ENCODE data around the gene SLC36A2. TPM values are rescaled to one million over a fixed set of nuclear protein-coding genes. Genes with fewer than 3 reads are reported as not detected.

The SLC36A2 gene
- total and polyA plus RNA-seq, 12 donors, result 0.06 to 0.17 (median 0.07) TPM; not detected in 9

DNA sequence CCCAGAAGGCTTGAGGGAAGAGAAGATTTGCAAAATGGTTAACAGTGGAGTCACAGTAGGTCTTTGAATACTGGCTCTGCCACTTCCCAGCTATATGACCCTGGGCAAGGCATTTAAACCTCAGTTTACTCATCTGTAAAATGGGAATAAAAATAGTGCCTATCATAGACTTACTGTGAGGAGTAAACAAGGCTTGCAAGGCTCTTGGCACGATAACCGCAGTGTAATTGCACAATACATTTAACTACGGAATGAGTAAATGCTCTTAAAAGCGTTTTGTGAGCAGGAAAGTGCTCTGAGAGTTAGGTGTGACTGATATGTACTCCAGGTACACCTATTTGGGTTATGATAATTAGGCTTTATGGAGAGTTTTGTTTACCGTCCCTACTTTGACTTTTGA, 52.2 kb downstream of the SLC36A2 start:
- Histone ChIP-seq H3K9me3 (replicated peaks in 1 of 3) (no peaks in the 10 kb centered on the region), H3K4me3 (no peak overlapping the region), H3K4me1 (replicated peaks in 1 of 2) (no peaks in the 10 kb centered on the region), H3K27ac (no peak overlapping the region), H3K36me3 (replicated peaks in 1 of 2) (no peaks in the 10 kb centered on the region), H3K27me3 (no peaks in the 10 kb centered on the region)
- DNase-seq, result no peak
- WGBS, 4 donors, result 67 to 81% (median 73%) methylated on average over 5 of the region's 5 CpGs
- intact Hi-C loops (cut with DNase I), result no loop called here
- TF ChIP-seq, protein P1, sequence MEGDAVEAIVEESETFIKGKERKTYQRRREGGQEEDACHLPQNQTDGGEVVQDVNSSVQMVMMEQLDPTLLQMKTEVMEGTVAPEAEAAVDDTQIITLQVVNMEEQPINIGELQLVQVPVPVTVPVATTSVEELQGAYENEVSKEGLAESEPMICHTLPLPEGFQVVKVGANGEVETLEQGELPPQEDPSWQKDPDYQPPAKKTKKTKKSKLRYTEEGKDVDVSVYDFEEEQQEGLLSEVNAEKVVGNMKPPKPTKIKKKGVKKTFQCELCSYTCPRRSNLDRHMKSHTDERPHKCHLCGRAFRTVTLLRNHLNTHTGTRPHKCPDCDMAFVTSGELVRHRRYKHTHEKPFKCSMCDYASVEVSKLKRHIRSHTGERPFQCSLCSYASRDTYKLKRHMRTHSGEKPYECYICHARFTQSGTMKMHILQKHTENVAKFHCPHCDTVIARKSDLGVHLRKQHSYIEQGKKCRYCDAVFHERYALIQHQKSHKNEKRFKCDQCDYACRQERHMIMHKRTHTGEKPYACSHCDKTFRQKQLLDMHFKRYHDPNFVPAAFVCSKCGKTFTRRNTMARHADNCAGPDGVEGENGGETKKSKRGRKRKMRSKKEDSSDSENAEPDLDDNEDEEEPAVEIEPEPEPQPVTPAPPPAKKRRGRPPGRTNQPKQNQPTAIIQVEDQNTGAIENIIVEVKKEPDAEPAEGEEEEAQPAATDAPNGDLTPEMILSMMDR (IDR thresholded peaks at IDR 0.05), result no peak
- no peak for TF ChIP-seq POLR2A (IDR thresholded peaks at IDR 0.05)

DNA sequence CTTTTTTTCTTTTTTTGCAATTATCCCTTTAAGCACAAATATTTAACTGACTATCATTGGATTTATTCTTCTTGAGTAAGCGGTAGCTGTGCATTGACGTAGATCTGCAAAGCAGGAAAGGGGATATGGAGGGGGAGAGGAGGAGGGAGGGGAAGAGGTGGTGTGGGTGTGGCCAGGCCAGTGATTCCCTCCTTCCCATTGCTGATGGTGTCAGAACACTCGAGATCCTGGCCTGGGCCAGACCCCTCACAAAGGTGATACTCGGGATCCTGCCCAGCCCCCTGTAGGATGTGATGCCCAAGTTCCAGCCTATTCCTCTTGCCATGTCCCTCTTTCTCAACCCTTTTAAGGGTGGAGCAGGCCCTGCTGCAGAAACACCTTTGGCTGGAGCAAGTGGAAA, 53.7 kb downstream of the SLC36A2 start:
- H3K9me3 ChIP-seq (replicated peaks in 1 of 3), result no peaks in the 10 kb centered on the region
- TF ChIP-seq POLR2A (IDR thresholded peaks at IDR 0.05), result no peak
- TF ChIP-seq, protein P1 (IDR thresholded peaks at IDR 0.05), result no peak
- no peak overlapping the region for H3K4me3 ChIP-seq
- no peaks in the 10 kb centered on the region for H3K27me3 ChIP-seq
- no peaks in the 10 kb centered on the region for H3K36me3 ChIP-seq (replicated peaks in 1 of 2)
- WGBS, 4 donors, result 54 to 70% (median 58%) methylated on average over 4 of the region's 4 CpGs
- intact Hi-C loops (cut with DNase I), result no loop called here
- no peaks in the 10 kb centered on the region for H3K4me1 ChIP-seq (replicated peaks in 1 of 2)
- no peak for DNase-seq
- H3K27ac ChIP-seq, result no peak overlapping the region

DNA sequence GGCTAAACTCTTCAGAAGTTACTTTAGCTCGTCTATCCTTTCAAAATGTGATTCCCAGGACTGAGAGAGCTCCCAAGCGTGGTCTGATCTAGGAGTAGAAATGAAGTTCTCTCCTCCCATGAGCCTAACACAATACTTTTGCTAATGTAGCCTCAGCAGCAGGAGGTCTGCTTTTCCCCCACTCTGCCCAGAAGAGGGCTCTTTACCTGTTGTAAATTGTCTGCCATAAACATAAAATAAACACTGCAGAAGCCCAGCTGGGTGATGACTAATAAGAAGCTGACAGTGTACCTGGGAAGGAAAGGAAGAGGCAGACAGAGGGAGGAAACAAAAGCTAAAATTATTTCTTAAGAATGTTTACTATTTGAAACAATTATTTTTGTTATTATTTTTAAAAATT, 59.2 kb downstream of the SLC36A2 start:
- H3K4me1 ChIP-seq (replicated peaks in 1 of 2), result no peaks in the 10 kb centered on the region
- DNase-seq, result no peak
- H3K9me3 ChIP-seq (replicated peaks in 1 of 3), result no peaks in the 10 kb centered on the region
- no peaks in the 10 kb centered on the region for H3K36me3 ChIP-seq (replicated peaks in 1 of 2)
- H3K4me3 ChIP-seq, result no peak overlapping the region
- no peak overlapping the region for H3K27ac ChIP-seq
- TF ChIP-seq, protein P1 (IDR thresholded peaks at IDR 0.05), result no peak
- no peak for TF ChIP-seq POLR2A (IDR thresholded peaks at IDR 0.05)
- intact Hi-C loops (cut with DNase I), result no loop called here
- WGBS, 4 donors, result 30 to 71% (median 50%) methylated on average over 2 of the region's 2 CpGs
- no peaks in the 10 kb centered on the region for H3K27me3 ChIP-seq

DNA sequence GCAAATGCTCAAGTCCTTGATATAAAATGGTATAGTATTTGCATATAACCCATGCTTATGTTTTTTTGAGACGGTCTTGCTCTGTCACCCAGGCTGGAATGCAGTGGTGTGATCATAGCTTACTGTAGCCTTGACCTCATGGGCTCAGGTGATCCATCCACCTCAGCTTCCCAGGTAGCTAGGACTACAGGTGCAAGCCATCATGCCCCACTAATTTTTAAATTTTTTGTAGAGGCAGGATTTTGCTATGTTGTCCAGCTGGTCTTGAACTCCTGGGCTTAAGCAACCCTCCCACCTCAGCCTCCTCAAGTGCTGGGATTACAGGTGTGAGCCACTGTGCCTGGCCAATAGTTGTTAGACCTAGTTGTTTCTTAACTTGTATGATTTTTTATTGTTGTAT, 61.1 kb downstream of the SLC36A2 start:
- no peaks in the 10 kb centered on the region for H3K4me1 ChIP-seq (replicated peaks in 1 of 2)
- H3K27me3 ChIP-seq, result no peaks in the 10 kb centered on the region
- TF ChIP-seq POLR2A (IDR thresholded peaks at IDR 0.05), result no peak
- TF ChIP-seq, protein P1 (IDR thresholded peaks at IDR 0.05), result no peak
- no peak for DNase-seq
- no peaks in the 10 kb centered on the region for H3K9me3 ChIP-seq (replicated peaks in 1 of 3)
- intact Hi-C loops (cut with DNase I), result no loop called here
- no peak overlapping the region for H3K27ac ChIP-seq
- 89 to 100% (median 99%) methylated on average over 1 of the region's 1 CpG for WGBS, 4 donors
- H3K36me3 ChIP-seq (replicated peaks in 1 of 2), result no peaks in the 10 kb centered on the region
- no peak overlapping the region for H3K4me3 ChIP-seq

Measured in adrenal gland (tissue), 12 donors.